ENCODE results near the gene TMEM61.

GRCh38 chr1:54969879-54970278, 10.5 kb upstream of the TMEM61 start:
- TF ChIP-seq ZNF70 (CRISPR knock-in tag; IDR thresholded peaks at IDR 0.05) = no peak
- no peak for TF ChIP-seq RARB (CRISPR knock-in tag; IDR thresholded peaks at IDR 0.05)
- TF ChIP-seq ZFP3 (CRISPR knock-in tag; IDR thresholded peaks at IDR 0.05) = no peak
- TF ChIP-seq BACH2 (CRISPR knock-in tag; IDR thresholded peaks at IDR 0.05; ENCODE audit: borderline replicate concordance) = no peak
- no peak for TF ChIP-seq CSRNP3 (CRISPR knock-in tag; IDR thresholded peaks at IDR 0.05)
- no peak for TF ChIP-seq TSHZ2 (CRISPR knock-in tag; IDR thresholded peaks at IDR 0.05)
- TF ChIP-seq ZFP30 (CRISPR knock-in tag; IDR thresholded peaks at IDR 0.05) = no peak
- TF ChIP-seq CREB5 (CRISPR knock-in tag; IDR thresholded peaks at IDR 0.05; ENCODE audit: low read depth) = no peak
- no peak for TF ChIP-seq PATZ1 (CRISPR knock-in tag; IDR thresholded peaks at IDR 0.05; ENCODE audit: borderline replicate concordance)
- TF ChIP-seq ESRRG (CRISPR knock-in tag; IDR thresholded peaks at IDR 0.05) = no peak
- no peak for TF ChIP-seq ZNF565 (CRISPR knock-in tag; conservative IDR thresholded peaks at IDR 0.05; ENCODE audit: low read depth)
- no peak for TF ChIP-seq SNAI2 (CRISPR knock-in tag; IDR thresholded peaks at IDR 0.05)
- TF ChIP-seq POU6F1 (CRISPR knock-in tag; IDR thresholded peaks at IDR 0.05; ENCODE audit: borderline replicate concordance, low read depth) = no peak
- TF ChIP-seq TCF4 (CRISPR knock-in tag; IDR thresholded peaks at IDR 0.05; ENCODE audit: borderline replicate concordance) = no peak
